Uterus (tissue), 4 donors: Measurements from ENCODE around the gene ANAPC13. TPM values are rescaled to one million over a fixed set of nuclear protein-coding genes. Genes with fewer than 3 reads are reported as not detected.

Source experiments
- DNase-seq, 2 donors: peaks; one replicate each; pipeline ENCODE4 v3.0.0-alpha.2; 2019 to 2020
- H3K27ac ChIP-seq, 2 donors: fragments of 200-600 bp; sonication (generic); 1 replicate in 1 of 2; 2 replicates in 1 of 2; pipeline ENCODE4 v1.5.1; 2016 to 2018
- H3K27me3 ChIP-seq, 2 donors: fragments of 200-600 bp; sonication (generic); one replicate each; pipeline ENCODE4 v1.5.1; 2018 to 2019; ENCODE audit warnings: control low read depth in 1 of 2
- H3K36me3 ChIP-seq, 2 donors: fragments of 200-600 bp; sonication (generic); one replicate each; pipeline ENCODE4 v1.5.1; 2019; ENCODE audit warnings: control low read depth in 1 of 2
- H3K4me1 ChIP-seq, 2 donors: fragments of 200-600 bp; sonication (generic); one replicate each; pipeline ENCODE4 v1.5.1; 2018 to 2019; ENCODE audit warnings: control low read depth in 1 of 2
- H3K4me3 ChIP-seq, 2 donors: fragments of 200-600 bp; sonication (generic); 1 replicate in 1 of 2; 2 replicates in 1 of 2; pipeline ENCODE4 v1.5.1; 2018 to 2019; ENCODE audit warnings: mild to moderate bottlenecking in 1 of 2
- H3K9me3 ChIP-seq, 2 donors: fragments of 200-600 bp; sonication (generic); one replicate each; pipeline ENCODE4 v1.5.1; 2019; ENCODE audit warnings: control low read depth in 1 of 2
- CTCF ChIP-seq, 4 experiments: fragments of 200-600 bp in 2 of 4; fragments of 450-650 bp in 2 of 4; sonication (generic) in 2 of 4; IDR thresholded peaks; one replicate each; pipeline ENCODE4 v1.5.1; 2016 to 2019; ENCODE audit warnings: antibody characterized with exemption in 4 of 4, mild to moderate bottlenecking in 2 of 4, moderate library complexity in 1 of 4
- POLR2A ChIP-seq, 2 donors: fragments of 450-650 bp; IDR thresholded peaks; one replicate each; pipeline ENCODE4 v1.6.1; 2016; ENCODE audit warnings: antibody characterized with exemption in 2 of 2, mild to moderate bottlenecking in 1 of 2, moderate library complexity in 1 of 2
- intact Hi-C: fragments of 100-400 bp; cut with DNase I; formaldehyde crosslinking; loops from one replicate; pipeline ENCODE4 v1.15.1; 2023; ENCODE audit warnings: low total_unique reads
- total RNA-seq, 4 donors: library from RNA; depleted of rRNA in 3 of 4; stranded (reverse); fragments of >200 nt in 3 of 4; gene quantifications; one replicate each; pipeline versions ENCODE4 v1.1.0 to v1.2.4, GENCODE V29; 2014 to 2023
- donor health status: DM: yes; HTN: yes; CAD: no.

The ANAPC13 gene
- total RNA-seq, 4 donors from 2014 or later, result 17.6 to 64.8 (median 51.7) TPM

GRCh38 chr3:134477938-134478337, 7.8 kb downstream of the ANAPC13 start:
- H3K36me3 ChIP-seq, result no peaks in the 10 kb centered on the region
- H3K9me3 ChIP-seq, result no peaks in the 10 kb centered on the region
- no peak for TF ChIP-seq CTCF (IDR thresholded peaks at IDR 0.05)
- TF ChIP-seq POLR2A (IDR thresholded peaks at IDR 0.05), result no peak
- DNase-seq, result no peak
- H3K27me3 ChIP-seq, result no peaks in the 10 kb centered on the region
- no peaks in the 10 kb centered on the region for H3K4me1 ChIP-seq
- intact Hi-C loops, result loop anchor here (10.0 kb wide), 1 partner anchor 273 kb away; no protein-coding TSS in a partner anchor
- H3K27ac ChIP-seq, result peak overlapping the region in 1 of 2 donors; percentile 7
- H3K4me3 ChIP-seq, result no peak overlapping the region

GRCh38 chr3:134477002-134477401, 8.8 kb downstream of the ANAPC13 start:
- no peak for DNase-seq
- TF ChIP-seq CTCF (IDR thresholded peaks at IDR 0.05) (no peak), POLR2A (IDR thresholded peaks at IDR 0.05) (no peak)

GRCh38 chr3:134476306-134476705, 9.5 kb downstream of the ANAPC13 start:
- Histone ChIP-seq H3K4me3 (no peak overlapping the region), H3K9me3 (no peaks in the 10 kb centered on the region), H3K36me3 (no peaks in the 10 kb centered on the region), H3K27ac (no peak overlapping the region), H3K4me1 (no peaks in the 10 kb centered on the region), H3K27me3 (no peaks in the 10 kb centered on the region)
- no peak for TF ChIP-seq POLR2A (IDR thresholded peaks at IDR 0.05)
- TF ChIP-seq CTCF (IDR thresholded peaks at IDR 0.05), result no peak
- intact Hi-C loops, result loop anchor here (10.0 kb wide), 1 partner anchor 272 kb away; no protein-coding TSS in a partner anchor
- DNase-seq, result no peak

More at GRCh38 chr3:134477002-134477401, 8.8 kb downstream of the ANAPC13 start:
- no peaks in the 10 kb centered on the region for H3K27me3 ChIP-seq
- no peaks in the 10 kb centered on the region for H3K36me3 ChIP-seq
- H3K4me3 ChIP-seq, result no peak overlapping the region
- no peaks in the 10 kb centered on the region for H3K4me1 ChIP-seq
- no peaks in the 10 kb centered on the region for H3K9me3 ChIP-seq
- intact Hi-C loops, result loop anchor here (10.0 kb wide), 1 partner anchor 272 kb away; no protein-coding TSS in a partner anchor
- H3K27ac ChIP-seq, result peak overlapping the region in 1 of 2 donors; percentile 7

GRCh38 chr3:134474956-134475355, 10.8 kb downstream of the ANAPC13 start:
- no peak overlapping the region for H3K4me3 ChIP-seq
- DNase-seq, result no peak
- H3K4me1 ChIP-seq, result no peaks in the 10 kb centered on the region
- no peak for TF ChIP-seq CTCF (IDR thresholded peaks at IDR 0.05)
- no peak for TF ChIP-seq POLR2A (IDR thresholded peaks at IDR 0.05)
- H3K27me3 ChIP-seq, result no peaks in the 10 kb centered on the region
- intact Hi-C loops, result loop anchor here (10.0 kb wide), 1 partner anchor 270 kb away; no protein-coding TSS in a partner anchor
- no peaks in the 10 kb centered on the region for H3K36me3 ChIP-seq
- H3K9me3 ChIP-seq, result no peaks in the 10 kb centered on the region
- no peak overlapping the region for H3K27ac ChIP-seq

GRCh38 chr3:134473868-134474546, 11.8 kb downstream of the ANAPC13 start:
- DNase-seq, result peak; percentile 68 to 87
- H3K4me1 ChIP-seq, result no peaks in the 10 kb centered on the region
- no peak overlapping the region for H3K27ac ChIP-seq
- intact Hi-C loops, result loop anchor here (2.0 to 10.0 kb wide), 2 partner anchors 165 to 269 kb away; no protein-coding TSS in a partner anchor
- H3K27me3 ChIP-seq, result no peaks in the 10 kb centered on the region
- TF ChIP-seq POLR2A (IDR thresholded peaks at IDR 0.05) (no peak), CTCF (IDR thresholded peaks at IDR 0.05) (peak; percentile 80 to 87 (median 82))
- H3K36me3 ChIP-seq, result no peaks in the 10 kb centered on the region
- H3K4me3 ChIP-seq, result no peak overlapping the region
- no peaks in the 10 kb centered on the region for H3K9me3 ChIP-seq
